Bronchial epithelial cell (primary cell): ENCODE results near the gene DNAJC6. TPM values are rescaled to one million over a fixed set of nuclear protein-coding genes. Genes with fewer than 3 reads are reported as not detected.
A peak's percentile ranks its signal among the peaks of the same experiment; 100 is the strongest.

Experiments
- DNase-seq: peaks from one replicate; pipeline ENCODE4 v3.0.0-alpha.2; 2010; ENCODE audit warnings: low read depth
- FAIRE-seq: peaks from 2 replicates; lab custom pipeline; 2011; peaks lifted over from hg19 to GRCh38; lab: Jason Lieb, UNC
- H3K27me3 ChIP-seq: 2 replicates; pipeline ENCODE4 v1.5.1; 2011; ENCODE audit warnings: low read length; ENCODE audit not compliant: control insufficient read depth, insufficient read depth
- H3K36me3 ChIP-seq: 2 replicates; pipeline ENCODE4 v1.5.1; 2011; ENCODE audit warnings: low read length; ENCODE audit not compliant: control insufficient read depth, insufficient read depth
- H3K4me3 ChIP-seq: 2 replicates; pipeline ENCODE4 v1.5.1; 2011; ENCODE audit warnings: mild to moderate bottlenecking, low read depth, low read length, control low read depth
- total RNA-seq: library from RNA; depleted of rRNA; stranded (reverse); fragments of >200 nt; gene quantifications from 2 replicates; pipeline ENCODE4 v1.2.1, GENCODE V29; 2014
- TF ChIP-seq, protein P1 (sequence below): IDR thresholded peaks from 2 replicates; pipeline ENCODE4 v1.5.1; 2011; ENCODE audit warnings: mild to moderate bottlenecking, moderate library complexity, low read length, control low read depth, inconsistent platforms; ENCODE audit not compliant: insufficient read depth, severe bottlenecking

Gene DNAJC6
- total RNA-seq, 1 donor from 2014 or later = 2.1 TPM

DNA sequence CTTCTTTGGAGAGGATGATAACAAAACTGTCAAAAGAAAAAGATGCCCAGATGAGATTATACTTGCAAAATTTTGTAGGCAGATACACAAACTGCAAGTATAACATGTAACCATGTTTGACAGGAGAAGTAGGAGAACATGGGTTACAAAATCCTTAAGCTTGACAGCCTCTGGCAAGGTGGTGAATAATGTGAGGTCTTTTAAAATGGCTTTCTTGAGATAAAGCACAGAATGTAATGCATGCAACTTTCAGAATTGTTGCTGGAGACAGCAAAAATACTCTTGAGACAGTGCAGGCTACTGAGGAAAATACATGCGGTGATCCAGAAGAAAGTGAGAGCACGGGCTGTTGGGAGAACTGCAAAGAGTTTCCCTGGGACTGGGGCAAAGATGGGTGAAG lies 24.7 kb downstream of the DNAJC6 start:
- no peak for FAIRE-seq
- H3K36me3 ChIP-seq = no peaks in the 10 kb centered on the region
- TF ChIP-seq, protein P1, sequence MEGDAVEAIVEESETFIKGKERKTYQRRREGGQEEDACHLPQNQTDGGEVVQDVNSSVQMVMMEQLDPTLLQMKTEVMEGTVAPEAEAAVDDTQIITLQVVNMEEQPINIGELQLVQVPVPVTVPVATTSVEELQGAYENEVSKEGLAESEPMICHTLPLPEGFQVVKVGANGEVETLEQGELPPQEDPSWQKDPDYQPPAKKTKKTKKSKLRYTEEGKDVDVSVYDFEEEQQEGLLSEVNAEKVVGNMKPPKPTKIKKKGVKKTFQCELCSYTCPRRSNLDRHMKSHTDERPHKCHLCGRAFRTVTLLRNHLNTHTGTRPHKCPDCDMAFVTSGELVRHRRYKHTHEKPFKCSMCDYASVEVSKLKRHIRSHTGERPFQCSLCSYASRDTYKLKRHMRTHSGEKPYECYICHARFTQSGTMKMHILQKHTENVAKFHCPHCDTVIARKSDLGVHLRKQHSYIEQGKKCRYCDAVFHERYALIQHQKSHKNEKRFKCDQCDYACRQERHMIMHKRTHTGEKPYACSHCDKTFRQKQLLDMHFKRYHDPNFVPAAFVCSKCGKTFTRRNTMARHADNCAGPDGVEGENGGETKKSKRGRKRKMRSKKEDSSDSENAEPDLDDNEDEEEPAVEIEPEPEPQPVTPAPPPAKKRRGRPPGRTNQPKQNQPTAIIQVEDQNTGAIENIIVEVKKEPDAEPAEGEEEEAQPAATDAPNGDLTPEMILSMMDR = no peak

DNA sequence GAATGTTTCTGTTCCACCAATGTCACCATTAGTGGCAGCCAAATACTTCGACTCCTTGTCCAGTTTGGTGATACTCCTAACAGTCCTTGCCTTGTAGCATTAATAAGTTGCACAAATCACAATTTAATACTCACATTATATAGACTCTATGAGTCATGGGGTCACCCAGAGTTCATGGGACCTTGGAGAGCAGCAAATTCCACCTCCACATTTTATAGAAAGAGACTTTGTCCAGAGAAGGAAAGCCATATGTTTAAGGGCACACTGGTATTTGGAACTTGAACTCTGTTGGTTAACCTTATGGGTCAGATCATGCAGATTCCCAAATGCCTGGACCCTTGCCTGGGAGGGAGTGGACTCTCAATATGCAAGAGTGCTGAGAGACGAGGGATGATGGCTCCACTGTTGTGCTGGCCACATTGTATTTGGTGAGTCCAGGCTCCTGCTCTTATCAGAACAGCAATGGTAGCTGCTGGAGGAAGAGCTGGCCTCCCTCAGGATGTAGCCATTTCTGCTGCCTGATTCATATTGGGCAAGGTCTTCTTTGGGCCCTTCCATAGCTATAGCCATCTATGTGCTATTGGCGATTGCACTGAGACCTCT lies 30.6 kb downstream of the DNAJC6 start:
- H3K36me3 ChIP-seq = no peaks in the 10 kb centered on the region
- H3K27me3 ChIP-seq = no peaks in the 10 kb centered on the region
- TF ChIP-seq, protein P1 = no peak
- FAIRE-seq (peak; percentile 72), DNase-seq (peak; percentile 42)
- H3K4me3 ChIP-seq = no peak overlapping the region

More for the DNA sequence above, 24.7 kb downstream of the DNAJC6 start:
- no peak overlapping the region for H3K4me3 ChIP-seq
- no peak for DNase-seq
- H3K27me3 ChIP-seq = no peaks in the 10 kb centered on the region

DNA sequence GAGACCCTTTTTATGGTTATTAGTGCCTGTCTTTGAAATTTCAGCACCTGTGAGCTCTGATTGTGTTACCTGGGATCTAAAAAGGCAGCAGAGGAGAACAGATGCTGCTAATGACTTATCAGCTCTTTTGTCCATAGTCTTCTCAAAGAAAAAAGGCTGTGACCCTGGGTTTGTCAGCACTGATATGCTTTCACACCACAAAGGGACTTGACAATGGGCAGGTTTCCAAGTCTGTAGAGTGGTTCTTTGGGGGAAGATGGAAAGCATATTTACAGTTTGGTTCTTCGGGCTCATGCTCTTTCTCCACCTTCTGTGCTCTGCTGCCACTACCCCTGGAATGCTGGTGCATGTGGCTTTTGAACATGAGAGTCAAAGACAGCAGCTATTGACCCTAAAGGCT lies 32.0 kb downstream of the DNAJC6 start:
- TF ChIP-seq, protein P1 = no peak
- FAIRE-seq (no peak), DNase-seq (no peak)
- H3K4me3 ChIP-seq = no peak overlapping the region
- no peaks in the 10 kb centered on the region for H3K27me3 ChIP-seq
- no peaks in the 10 kb centered on the region for H3K36me3 ChIP-seq

DNA sequence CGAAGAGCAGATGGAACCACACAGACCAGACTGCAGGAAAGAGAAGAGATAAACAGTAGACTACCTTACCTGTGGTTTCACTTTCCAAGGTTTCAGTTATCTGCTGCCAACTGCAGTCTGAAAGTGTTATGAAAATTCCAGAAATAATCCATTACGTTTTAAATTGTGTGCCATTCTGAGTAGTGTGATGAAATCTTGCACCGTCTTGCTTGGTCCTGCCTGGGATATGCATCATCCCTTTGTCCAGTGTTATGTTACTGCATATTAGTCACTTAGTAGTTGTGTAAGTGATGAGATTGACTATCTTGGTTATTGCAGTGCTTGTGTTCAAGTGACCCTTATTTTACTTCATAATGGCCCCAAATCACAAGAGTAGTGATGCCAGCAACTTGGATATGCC lies 33.9 kb downstream of the DNAJC6 start:
- TF ChIP-seq, protein P1 = no peak
- peak; percentile 13 for FAIRE-seq
- Histone ChIP-seq H3K27me3 (no peaks in the 10 kb centered on the region), H3K36me3 (no peaks in the 10 kb centered on the region), H3K4me3 (no peak overlapping the region)
- DNase-seq = peak; percentile 95

DNA sequence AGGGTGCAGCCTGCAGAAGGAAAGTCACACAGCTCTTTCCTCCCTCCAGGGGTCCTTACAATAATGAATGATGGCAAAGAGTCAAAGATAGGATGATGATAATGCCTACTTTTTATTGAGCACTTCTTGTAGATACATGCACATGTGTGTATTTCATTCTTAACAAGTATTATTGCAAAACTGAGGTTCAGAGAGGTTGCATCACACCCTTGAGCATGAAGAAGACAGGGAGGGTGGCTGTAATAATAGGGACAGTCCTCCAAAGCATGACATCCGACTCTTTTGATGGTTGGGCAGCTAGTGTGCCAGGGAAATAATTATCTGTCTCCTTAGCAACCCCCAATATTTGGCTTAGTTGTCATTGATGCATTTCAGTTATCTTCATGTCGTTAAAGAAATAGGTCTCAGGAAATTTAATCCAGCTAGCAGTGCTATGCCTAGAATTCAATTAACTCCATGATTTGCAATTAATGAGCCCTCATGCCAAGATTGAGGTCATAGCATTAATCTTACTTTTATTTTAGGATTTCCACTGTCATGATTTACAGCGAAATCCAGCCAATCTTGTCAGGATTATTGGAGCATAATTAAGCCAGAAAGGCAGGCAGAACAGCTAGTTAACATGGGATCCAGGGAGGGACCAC lies 35.0 kb downstream of the DNAJC6 start:
- DNase-seq (peak; percentile 72), FAIRE-seq (no peak)
- Histone ChIP-seq H3K4me3 (no peak overlapping the region), H3K36me3 (no peaks in the 10 kb centered on the region), H3K27me3 (no peaks in the 10 kb centered on the region)
- TF ChIP-seq, protein P1 = no peak

DNA sequence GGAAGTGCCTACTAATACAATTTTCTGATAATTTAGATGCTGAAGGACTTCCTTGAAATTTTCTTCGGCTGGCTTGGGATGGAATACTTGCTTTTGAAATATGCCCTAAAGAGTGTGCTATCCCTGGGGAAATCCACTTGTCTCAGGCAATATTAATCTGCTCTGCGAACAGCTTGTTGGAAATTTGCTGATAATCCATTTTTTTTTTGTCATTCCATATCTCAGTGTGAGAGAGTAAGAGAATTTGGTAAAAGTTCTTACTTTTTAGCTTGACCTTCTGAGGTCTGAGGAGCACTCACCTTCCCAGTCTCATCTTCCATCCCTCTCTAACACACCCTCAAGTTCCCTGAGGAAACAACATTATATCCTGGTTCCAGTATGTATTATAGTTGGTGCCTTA lies 36.8 kb downstream of the DNAJC6 start:
- FAIRE-seq (no peak), DNase-seq (no peak)
- TF ChIP-seq, protein P1 = no peak
- Histone ChIP-seq H3K36me3 (no peaks in the 10 kb centered on the region), H3K4me3 (no peak overlapping the region), H3K27me3 (no peaks in the 10 kb centered on the region)
